Head of caudate nucleus (tissue), 42 donors: ENCODE data around the gene ADAM12.
"Not testable (repeated sequence)": the region's sequence is repeated elsewhere in the genome, so short reads cannot be mapped to it uniquely, and the experiment has no call there.

Experiments used
- DNase-seq, 42 donors: peaks; one replicate each; pipeline versions ENCODE4 v3.0.0 to v3.0.0-alpha.2; 2020 to 2021; ENCODE audit warnings: mixed read lengths in 7 of 42
- intact Hi-C: fragments of 100-400 bp; cut with DNase I; formaldehyde crosslinking; loops from one replicate; pipeline ENCODE4 v1.15.0; 2022

The ADAM12 gene

GRCh38 chr10:125976960-125977605 is 411.2 kb downstream of the ADAM12 start:
- intact Hi-C loops: no loop called here
- no peak for DNase-seq

- intact Hi-C loops, DNase-seq: not testable (repeated sequence)
Observed at GRCh38 chr10:125970077-125970630, 418.1 kb downstream of the ADAM12 start.

- intact Hi-C loops: no loop called here
- DNase-seq: no peak
Observed at GRCh38 chr10:125967533-125967932, 420.7 kb downstream of the ADAM12 start.

- no peak for DNase-seq
- intact Hi-C loops: no loop called here
Observed at GRCh38 chr10:125964558-125964957, 423.7 kb downstream of the ADAM12 start.
